Stimulated activated memory B cell treated with anti-CD40 and anti-IgM and Interleukin-4, amounts not matched to agents 10 μg/mL and 1 μg/mL and 100 μg/mL, for 72 hours (primary cell): ENCODE results near the gene TRDN.

Experiments used
- ATAC-seq: fragments of 150-1000 bp; cut with Tn5 transposase; 2 replicates; pipeline ENCODE4 v1.10.0; 2021
- H3K27ac Mint-ChIP-seq: one replicate; pipeline ENCODE4 v1.8.0; 2022; ENCODE audit warnings: mild to moderate bottlenecking, mixed read lengths
- H3K27me3 Mint-ChIP-seq: one replicate; pipeline ENCODE4 v1.8.0; 2022; ENCODE audit warnings: mixed read lengths
- H3K36me3 Mint-ChIP-seq: one replicate; pipeline ENCODE4 v1.8.0; 2022; ENCODE audit warnings: mixed read lengths
- H3K4me1 Mint-ChIP-seq: one replicate; pipeline ENCODE4 v1.8.0; 2022; ENCODE audit warnings: mixed read lengths
- H3K4me3 Mint-ChIP-seq: one replicate; pipeline ENCODE4 v1.8.0; 2022; ENCODE audit warnings: mild to moderate bottlenecking, moderate library complexity, mixed read lengths
- H3K9me3 Mint-ChIP-seq: one replicate; pipeline ENCODE4 v1.8.0; 2022; ENCODE audit warnings: mixed read lengths

The TRDN gene

DNA sequence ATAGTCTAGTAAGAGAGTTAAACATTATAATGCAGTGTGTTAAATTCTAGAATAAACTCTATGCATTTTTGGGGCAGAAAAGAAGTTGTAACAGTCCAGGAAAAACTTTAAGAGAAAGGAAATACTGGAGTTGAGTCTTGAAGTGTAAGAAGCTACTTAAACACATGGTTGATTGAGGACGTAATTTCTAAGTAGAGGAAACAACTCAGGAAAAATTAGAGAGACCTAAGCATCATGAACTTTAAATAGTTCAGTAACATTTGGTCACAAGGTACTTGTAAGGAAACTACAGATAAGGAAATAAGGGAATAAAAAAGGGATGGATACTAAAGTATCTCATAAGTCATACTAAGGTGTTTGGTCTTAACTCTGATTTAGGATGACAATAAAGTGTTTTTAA, 4.7 kb upstream of the TRDN start:
- ATAC-seq = no peak
- H3K9me3 Mint-ChIP-seq = no peaks in the 10 kb centered on the region
- no peaks in the 10 kb centered on the region for H3K27me3 Mint-ChIP-seq
- H3K4me3 Mint-ChIP-seq = no peak overlapping the region
- no peaks in the 10 kb centered on the region for H3K4me1 Mint-ChIP-seq
- H3K27ac Mint-ChIP-seq = no peak overlapping the region
- no peaks in the 10 kb centered on the region for H3K36me3 Mint-ChIP-seq

- H3K4me1 Mint-ChIP-seq = no peaks in the 10 kb centered on the region
- no peak overlapping the region for H3K4me3 Mint-ChIP-seq
- no peaks in the 10 kb centered on the region for H3K27me3 Mint-ChIP-seq
- H3K27ac Mint-ChIP-seq = no peak overlapping the region
- H3K36me3 Mint-ChIP-seq = no peaks in the 10 kb centered on the region
- ATAC-seq = no peak
- no peaks in the 10 kb centered on the region for H3K9me3 Mint-ChIP-seq
Measured at GRCh38 chr6:123640567-123641187, 3.9 kb upstream of the TRDN start.

GRCh38 chr6:123638865-123639264, 2.1 kb upstream of the TRDN start:
- H3K36me3 Mint-ChIP-seq = no peaks in the 10 kb centered on the region
- H3K4me1 Mint-ChIP-seq = no peaks in the 10 kb centered on the region
- H3K27me3 Mint-ChIP-seq = no peaks in the 10 kb centered on the region
- H3K27ac Mint-ChIP-seq = no peak overlapping the region
- no peak for ATAC-seq
- no peak overlapping the region for H3K4me3 Mint-ChIP-seq
- peaks cover under 1% of the 10 kb centered on the region for H3K9me3 Mint-ChIP-seq

- no peaks in the 10 kb centered on the region for H3K4me1 Mint-ChIP-seq
- no peak for ATAC-seq
- no peak overlapping the region for H3K27ac Mint-ChIP-seq
- H3K27me3 Mint-ChIP-seq = no peaks in the 10 kb centered on the region
- no peaks in the 10 kb centered on the region for H3K36me3 Mint-ChIP-seq
- H3K9me3 Mint-ChIP-seq = peaks cover 2% of the 10 kb centered on the region
- no peak overlapping the region for H3K4me3 Mint-ChIP-seq
Measured at GRCh38 chr6:123636282-123636681, 468 bp downstream of the TRDN start.

GRCh38 chr6:123635567-123635966, 1.2 kb downstream of the TRDN start:
- H3K4me3 Mint-ChIP-seq = no peak overlapping the region
- H3K27me3 Mint-ChIP-seq = no peaks in the 10 kb centered on the region
- no peaks in the 10 kb centered on the region for H3K4me1 Mint-ChIP-seq
- peaks cover 2% of the 10 kb centered on the region for H3K9me3 Mint-ChIP-seq
- H3K36me3 Mint-ChIP-seq = no peaks in the 10 kb centered on the region
- no peak overlapping the region for H3K27ac Mint-ChIP-seq
- ATAC-seq = no peak

DNA sequence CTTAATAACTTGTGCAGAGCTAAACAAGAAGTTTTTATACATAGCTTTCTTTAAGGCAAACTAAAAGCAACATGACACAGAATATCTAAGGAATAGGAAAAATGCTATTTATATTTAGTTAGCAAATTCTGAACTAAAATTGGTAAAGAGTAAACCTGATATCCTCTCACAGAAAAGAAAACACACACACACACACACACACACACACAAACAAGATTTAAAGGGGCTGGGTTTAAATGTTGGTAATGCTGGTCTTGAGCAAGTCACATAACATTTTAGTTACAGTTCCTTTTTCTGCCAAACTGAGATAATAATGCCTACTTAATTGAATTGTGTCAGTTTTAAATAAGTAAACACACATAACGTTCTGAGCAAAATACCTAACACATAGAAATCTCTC, 1.6 kb downstream of the TRDN start:
- Mint-ChIP-seq H3K36me3 (no peaks in the 10 kb centered on the region), H3K9me3 (peaks cover 2% of the 10 kb centered on the region), H3K4me3 (no peak overlapping the region)

DNA sequence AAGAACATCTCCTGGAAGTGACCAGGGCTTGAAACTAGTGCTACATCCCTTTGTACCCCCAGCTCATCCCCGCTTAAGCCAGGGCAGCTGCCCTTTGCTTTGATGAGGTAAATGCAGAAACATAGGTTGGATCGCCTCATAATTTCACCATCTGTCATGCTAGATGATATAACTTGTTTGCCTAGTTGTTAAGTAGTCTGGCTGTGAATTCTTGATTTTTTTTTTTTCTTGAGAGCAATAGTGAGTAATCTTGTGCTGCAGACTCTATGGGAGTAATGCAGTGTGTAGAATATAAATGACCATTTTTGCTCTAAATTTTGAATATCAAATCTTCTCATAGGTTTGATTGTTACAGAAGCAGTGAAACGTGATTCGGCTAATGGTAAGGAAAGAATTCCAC, 4.1 kb downstream of the TRDN start:
- no peak for ATAC-seq
- H3K36me3 Mint-ChIP-seq = no peaks in the 10 kb centered on the region

More for the DNA sequence above, 1.6 kb downstream of the TRDN start:
- Mint-ChIP-seq H3K27ac (no peak overlapping the region), H3K27me3 (no peaks in the 10 kb centered on the region), H3K4me1 (no peaks in the 10 kb centered on the region)
- ATAC-seq = no peak

GRCh38 chr6:123629258-123629941, 7.3 kb downstream of the TRDN start:
- Mint-ChIP-seq H3K27me3 (no peaks in the 10 kb centered on the region), H3K9me3 (peaks cover 2% of the 10 kb centered on the region), H3K4me3 (no peak overlapping the region), H3K27ac (no peak overlapping the region), H3K36me3 (no peaks in the 10 kb centered on the region), H3K4me1 (no peaks in the 10 kb centered on the region)
- no peak for ATAC-seq

More for the DNA sequence above, 4.1 kb downstream of the TRDN start:
- Mint-ChIP-seq H3K4me1 (no peaks in the 10 kb centered on the region), H3K4me3 (no peak overlapping the region), H3K9me3 (peaks cover 2% of the 10 kb centered on the region), H3K27ac (no peak overlapping the region), H3K27me3 (no peaks in the 10 kb centered on the region)

GRCh38 chr6:123625696-123626095, 11.1 kb downstream of the TRDN start:
- Mint-ChIP-seq H3K4me1 (no peaks in the 10 kb centered on the region), H3K27me3 (no peaks in the 10 kb centered on the region), H3K36me3 (no peaks in the 10 kb centered on the region), H3K4me3 (no peak overlapping the region), H3K27ac (no peak overlapping the region), H3K9me3 (no peaks in the 10 kb centered on the region)
- no peak for ATAC-seq

DNA sequence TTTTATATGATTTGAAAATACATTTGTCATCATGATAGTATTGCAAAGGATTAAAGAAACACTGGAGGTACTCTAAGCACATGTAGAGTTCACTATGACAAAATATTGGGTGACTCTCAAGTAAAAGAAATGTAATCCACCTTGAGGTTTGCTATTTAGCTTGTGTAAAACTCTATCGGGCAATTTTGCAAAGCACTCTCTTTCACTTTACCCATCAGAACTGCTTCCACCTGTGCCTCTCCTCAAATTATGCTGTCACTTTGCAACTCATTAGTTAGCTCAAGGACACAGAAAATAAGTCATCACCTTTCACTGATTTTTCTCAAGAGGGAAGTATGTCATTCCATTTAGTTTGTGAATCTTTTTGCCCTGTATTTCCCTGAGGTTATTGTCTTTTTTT, 14.0 kb downstream of the TRDN start:
- Mint-ChIP-seq H3K36me3 (no peaks in the 10 kb centered on the region), H3K9me3 (peaks cover 3% of the 10 kb centered on the region), H3K27me3 (no peaks in the 10 kb centered on the region)

GRCh38 chr6:123619156-123619555, 17.6 kb downstream of the TRDN start:
- H3K27me3 Mint-ChIP-seq = no peaks in the 10 kb centered on the region
- no peak overlapping the region for H3K4me3 Mint-ChIP-seq
- no peak overlapping the region for H3K27ac Mint-ChIP-seq
- peaks cover 3% of the 10 kb centered on the region for H3K9me3 Mint-ChIP-seq
- ATAC-seq = no peak
- H3K36me3 Mint-ChIP-seq = no peaks in the 10 kb centered on the region
- H3K4me1 Mint-ChIP-seq = no peaks in the 10 kb centered on the region

More for the DNA sequence above, 14.0 kb downstream of the TRDN start:
- Mint-ChIP-seq H3K27ac (no peak overlapping the region), H3K4me3 (no peak overlapping the region), H3K4me1 (no peaks in the 10 kb centered on the region)
- ATAC-seq = no peak

GRCh38 chr6:123616942-123617341, 19.8 kb downstream of the TRDN start:
- Mint-ChIP-seq H3K4me3 (no peak overlapping the region), H3K27me3 (no peaks in the 10 kb centered on the region), H3K36me3 (no peaks in the 10 kb centered on the region), H3K4me1 (no peaks in the 10 kb centered on the region), H3K9me3 (peaks cover 3% of the 10 kb centered on the region), H3K27ac (no peak overlapping the region)
- ATAC-seq = no peak

GRCh38 chr6:123616016-123616415, 20.7 kb downstream of the TRDN start:
- Mint-ChIP-seq H3K9me3 (peaks cover 3% of the 10 kb centered on the region), H3K4me1 (no peaks in the 10 kb centered on the region), H3K27me3 (no peaks in the 10 kb centered on the region), H3K27ac (no peak overlapping the region), H3K36me3 (no peaks in the 10 kb centered on the region), H3K4me3 (no peak overlapping the region)
- ATAC-seq = no peak

GRCh38 chr6:123610779-123611178, 26.0 kb downstream of the TRDN start:
- Mint-ChIP-seq H3K27ac (no peak overlapping the region), H3K36me3 (no peaks in the 10 kb centered on the region), H3K9me3 (no peaks in the 10 kb centered on the region), H3K27me3 (no peaks in the 10 kb centered on the region), H3K4me1 (no peaks in the 10 kb centered on the region), H3K4me3 (no peak overlapping the region)
- ATAC-seq = no peak

- Mint-ChIP-seq H3K4me1 (no peaks in the 10 kb centered on the region), H3K9me3 (peaks cover 2% of the 10 kb centered on the region), H3K27me3 (no peaks in the 10 kb centered on the region), H3K4me3 (no peak overlapping the region), H3K27ac (no peak overlapping the region), H3K36me3 (no peaks in the 10 kb centered on the region)
- ATAC-seq = no peak
Measured at GRCh38 chr6:123604067-123604466, 32.7 kb downstream of the TRDN start.

GRCh38 chr6:123598011-123598410, 38.7 kb downstream of the TRDN start:
- no peak overlapping the region for H3K4me3 Mint-ChIP-seq

More at GRCh38 chr6:123598011-123598410, 38.7 kb downstream of the TRDN start:
- Mint-ChIP-seq H3K9me3 (peaks cover 2% of the 10 kb centered on the region), H3K27me3 (no peaks in the 10 kb centered on the region), H3K36me3 (no peaks in the 10 kb centered on the region), H3K27ac (no peak overlapping the region), H3K4me1 (no peaks in the 10 kb centered on the region)
- no peak for ATAC-seq
